ENCODE data around the gene TRAPPC2L.

Gene TRAPPC2L

DNA sequence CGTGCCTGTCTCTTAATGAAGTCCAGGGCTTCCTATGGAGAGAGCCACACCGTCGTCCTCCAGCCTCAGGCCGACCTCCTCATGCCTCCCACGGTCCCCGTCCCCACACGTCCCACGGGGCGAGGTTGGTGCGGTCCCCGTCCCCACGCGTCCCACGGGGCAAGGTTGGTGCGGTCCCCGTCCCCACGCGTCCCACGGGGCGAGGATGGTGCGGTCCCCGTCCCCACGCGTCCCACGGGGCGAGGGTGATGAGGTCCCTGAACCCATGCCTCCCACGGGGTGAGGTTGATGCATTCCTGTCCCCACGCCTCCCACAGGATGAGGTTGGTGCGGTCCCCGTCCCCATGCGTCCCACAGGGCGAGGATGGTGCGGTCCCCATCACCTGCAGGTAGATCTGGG, 21.1 kb upstream of the TRAPPC2L start:
- H3K4me3 ChIP-seq (ENCODE audit: low read depth, low read length): no peak overlapping the region
- no peak for TF ChIP-seq CTCF (IDR thresholded peaks at IDR 0.05; ENCODE audit: low read depth, low read length)

DNA sequence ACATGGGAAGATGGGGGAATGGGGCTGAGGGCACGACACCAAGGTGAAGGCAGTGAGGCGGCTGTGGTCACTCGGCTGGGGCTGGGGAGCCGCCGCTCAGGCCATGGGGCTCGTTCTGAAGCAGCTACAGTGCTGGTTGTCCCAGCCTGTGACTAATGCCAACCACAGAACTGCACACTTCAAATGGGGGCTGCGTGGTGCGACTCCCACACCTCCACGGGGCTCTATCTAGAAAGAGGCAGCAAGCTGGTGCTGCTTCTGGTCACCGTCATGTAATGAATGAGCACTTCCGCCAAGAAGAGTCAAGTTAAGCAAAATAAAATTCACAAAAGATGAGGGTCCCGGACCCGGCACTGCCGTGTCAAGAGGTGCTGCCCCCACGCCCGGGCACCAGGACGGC, 20.1 kb upstream of the TRAPPC2L start:
- no peak for TF ChIP-seq CTCF (IDR thresholded peaks at IDR 0.05; ENCODE audit: low read depth, low read length)
- H3K4me3 ChIP-seq (ENCODE audit: low read depth, low read length): no peak overlapping the region

- H3K4me3 ChIP-seq (ENCODE audit: low read depth, low read length): no peak overlapping the region
- no peak for TF ChIP-seq CTCF (IDR thresholded peaks at IDR 0.05; ENCODE audit: low read depth, low read length)
Observed at GRCh38 chr16:88837806-88838205, 19.1 kb upstream of the TRAPPC2L start.

DNA sequence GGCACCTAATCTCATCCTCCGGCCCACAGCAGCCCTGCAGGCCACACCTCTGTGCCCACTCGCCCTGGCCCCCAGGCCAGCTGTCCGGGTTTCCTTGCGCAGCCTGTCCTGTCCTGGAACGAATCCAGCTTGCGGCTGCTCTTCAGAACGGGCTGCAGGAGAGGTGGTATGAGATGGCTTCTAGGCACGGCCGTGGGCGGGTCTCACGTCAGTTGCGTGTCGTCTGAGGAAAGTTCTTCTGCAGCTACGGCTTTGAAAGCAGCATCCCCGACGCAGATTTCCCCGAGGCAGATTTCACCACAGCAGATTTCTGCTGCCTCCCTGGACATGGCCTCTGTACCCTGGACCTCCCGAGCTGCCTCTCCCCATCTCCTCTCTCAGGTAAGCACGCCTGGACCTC, 18.4 kb upstream of the TRAPPC2L start:
- H3K4me3 ChIP-seq (ENCODE audit: low read depth, low read length): no peak overlapping the region
- no peak for TF ChIP-seq CTCF (IDR thresholded peaks at IDR 0.05; ENCODE audit: low read depth, low read length)

GRCh38 chr16:88839026-88839529, 17.8 kb upstream of the TRAPPC2L start:
- no peak overlapping the region for H3K4me3 ChIP-seq (ENCODE audit: low read depth, low read length)
- no peak for TF ChIP-seq CTCF (IDR thresholded peaks at IDR 0.05; ENCODE audit: low read depth, low read length)

DNA sequence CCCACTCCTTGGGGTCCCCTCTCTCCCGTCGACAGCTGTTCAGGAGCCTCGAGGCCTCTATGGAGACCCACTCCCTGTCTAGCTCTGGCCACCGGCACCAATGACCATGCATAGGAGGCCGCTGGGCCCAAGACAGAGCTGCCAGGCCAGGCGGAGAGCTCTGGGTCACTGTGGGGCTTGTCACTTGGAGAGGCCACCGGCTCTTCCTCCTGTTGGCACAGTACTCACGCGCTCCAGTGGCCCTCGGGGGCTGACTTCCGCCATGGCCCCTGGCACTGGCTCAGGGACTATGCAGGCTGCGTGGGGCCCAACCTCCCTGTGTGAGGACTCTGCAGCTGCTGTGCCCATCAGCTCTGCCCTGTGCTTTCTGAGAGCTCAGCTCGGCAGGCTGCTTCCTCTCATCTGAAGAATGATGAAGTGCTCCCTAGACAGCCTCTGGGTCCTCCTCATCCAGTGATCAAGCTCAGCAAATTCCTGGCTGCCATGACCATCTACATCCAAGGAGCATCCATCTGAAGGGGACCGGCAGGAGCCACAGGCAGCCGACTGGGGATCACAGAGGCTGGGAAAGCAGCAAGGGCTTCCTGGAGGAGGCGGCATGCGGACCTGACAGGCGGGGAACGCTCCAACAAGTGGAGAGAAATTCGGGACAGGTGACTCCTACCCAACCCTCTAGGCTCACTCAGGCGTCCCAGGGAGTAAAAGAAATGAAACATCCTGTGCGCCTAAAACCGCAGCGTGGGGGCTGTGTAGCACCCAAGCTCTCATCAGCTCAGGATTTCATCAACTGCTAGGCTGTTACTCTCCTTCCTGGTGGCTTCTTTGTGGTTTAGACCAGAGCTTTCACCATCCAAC, 17.0 kb upstream of the TRAPPC2L start:
- no peak for TF ChIP-seq CTCF (IDR thresholded peaks at IDR 0.05; ENCODE audit: low read depth, low read length)
- no peak overlapping the region for H3K4me3 ChIP-seq (ENCODE audit: low read depth, low read length)

DNA sequence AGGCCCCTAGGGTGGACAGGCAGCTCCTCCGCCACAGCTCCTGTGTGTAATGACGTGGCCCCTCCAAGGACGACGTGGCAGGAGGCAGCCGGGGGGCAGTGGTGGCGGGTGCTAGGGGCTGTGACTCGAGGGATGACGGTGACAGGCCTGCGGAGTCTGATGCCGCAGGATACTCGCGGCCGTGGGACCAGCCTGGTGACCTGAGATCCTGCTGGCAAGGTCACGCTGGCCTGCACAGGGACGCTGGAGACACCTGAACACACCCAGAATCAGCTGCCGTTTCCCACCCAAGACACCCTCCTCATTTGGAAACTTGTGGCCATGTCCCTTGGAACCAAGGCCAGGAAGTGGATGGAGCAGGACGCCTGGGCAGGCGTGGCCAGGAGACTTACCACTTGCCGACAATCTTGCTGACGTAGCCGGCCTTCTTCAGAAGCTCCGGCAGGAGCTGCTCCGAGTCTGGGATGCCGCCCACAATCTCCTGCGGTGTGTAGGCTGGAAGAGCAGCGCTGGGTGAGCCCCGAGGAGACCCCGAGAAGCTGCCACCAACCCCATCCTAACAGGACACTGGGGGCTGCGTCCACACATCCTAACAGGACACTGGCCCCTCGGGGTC, 16.2 kb upstream of the TRAPPC2L start:
- TF ChIP-seq CTCF (IDR thresholded peaks at IDR 0.05; ENCODE audit: low read depth, low read length): no peak
- no peak overlapping the region for H3K4me3 ChIP-seq (ENCODE audit: low read depth, low read length)

All from WI38 (cell line).